Measurements from ENCODE around the gene TBC1D16. TPM values are rescaled to one million over a fixed set of nuclear protein-coding genes. Genes with fewer than 3 reads are reported as not detected.

TBC1D16 gene
- total and polyA plus RNA-seq, 10 of the 15 experiments (the other 5 are each of a cell fraction or from before 2014, with no cell fraction given), result 0.01 to 0.13 (median 0.06) TPM; not detected in 3

GRCh38 chr17:79911430-79912399, 124.0 kb downstream of the TBC1D16 start:
- no peaks in the 10 kb centered on the region for H3K36me3 ChIP-seq (ENCODE audit: control insufficient read depth in 2 of 2, insufficient read depth in 2 of 2, low read length in 1 of 2)
- ChIA-PET CTCF (interaction anchor here (0.6 kb wide), 1 partner anchor 520 kb away, joined by 3 read pairs; no protein-coding TSS in a partner anchor), POLR2A (no interaction called here), SMC1A (ENCODE audit: uncharacterized antibody, unreplicated experiment) (interaction anchor here (0.6 kb wide), 1 partner anchor 165 kb away, joined by 3 read pairs; no protein-coding TSS in a partner anchor), RAD21 (ENCODE audit: unreplicated experiment) (no interaction called here)
- no peaks in the 10 kb centered on the region for H4K20me1 ChIP-seq (ENCODE audit: control insufficient read depth, insufficient read depth)
- FAIRE-seq (no peak), DNase-seq (ENCODE audit: low read depth, low spot score) (no peak), ATAC-seq (no peak)
- BruUV-seq (replicated peaks), result no TSS peak
- H2AFZ ChIP-seq (ENCODE audit: control insufficient read depth, low read depth, low read length), result no peak overlapping the region
- H3K4me2 ChIP-seq (ENCODE audit: control insufficient read depth, insufficient read depth), result no peak overlapping the region
- intact Hi-C loops (cut with micrococcal nuclease; ENCODE audit: unreplicated experiment) (no loop called here), in situ Hi-C loops (cut with MboI) (no loop called here)
- no peak overlapping the region for H3K4me3 ChIP-seq
- H3K79me2 ChIP-seq (ENCODE audit: control insufficient read depth, insufficient read depth, low read length), result no peaks in the 10 kb centered on the region
- peaks cover 0 to 1% of the 10 kb centered on the region in 2 experiments; a peak in 2 of 4 replicates for H3K27me3 ChIP-seq (replicated peaks in 1 of 2; ENCODE audit: control insufficient read depth in 2 of 2, insufficient read depth in 2 of 2, low read length in 1 of 2)
- 38% methylated on average over 20 of the region's 20 CpGs for WGBS (ENCODE audit: insufficient coverage, insufficient replicate concordance, low lambda C conversion rate, missing lambda C conversion rate)
- H3K4me1 ChIP-seq (ENCODE audit: control insufficient read depth, insufficient read depth, low read length), result no peaks in the 10 kb centered on the region
- H3K9ac ChIP-seq (ENCODE audit: control insufficient read depth, insufficient read depth, low read length), result no peak overlapping the region
- no peaks in the 10 kb centered on the region for H3K9me3 ChIP-seq (replicated peaks; ENCODE audit: control insufficient read depth, insufficient read depth, low read length)
- TF ChIP-seq SUZ12 (IDR thresholded peaks at IDR 0.05; ENCODE audit: unreplicated experiment), result no peak
- no peak overlapping the region for H3K27ac ChIP-seq (ENCODE audit: control insufficient read depth, insufficient read depth)

GRCh38 chr17:79910985-79911361, 124.7 kb downstream of the TBC1D16 start:
- BruUV-seq (replicated peaks), result no TSS peak
- no peak overlapping the region for H3K4me3 ChIP-seq
- no peaks in the 10 kb centered on the region for H3K36me3 ChIP-seq (ENCODE audit: control insufficient read depth in 2 of 2, insufficient read depth in 2 of 2, low read length in 1 of 2)
- intact Hi-C loops (cut with micrococcal nuclease; ENCODE audit: unreplicated experiment) (no loop called here), in situ Hi-C loops (cut with MboI) (no loop called here)
- no peaks in the 10 kb centered on the region for H3K79me2 ChIP-seq (ENCODE audit: control insufficient read depth, insufficient read depth, low read length)
- H4K20me1 ChIP-seq (ENCODE audit: control insufficient read depth, insufficient read depth), result no peaks in the 10 kb centered on the region
- POLR2A ChIA-PET, result no interaction called here
- CTCF ChIA-PET, result no interaction called here
- H3K27me3 ChIP-seq (replicated peaks in 1 of 2; ENCODE audit: control insufficient read depth in 2 of 2, insufficient read depth in 2 of 2, low read length in 1 of 2), result peaks cover 1 to 4% of the 10 kb centered on the region in 2 experiments; a peak in 2 of 4 replicates
- RAD21 ChIA-PET (ENCODE audit: unreplicated experiment), result no interaction called here
- no peak overlapping the region for H3K4me2 ChIP-seq (ENCODE audit: control insufficient read depth, insufficient read depth)
- SMC1A ChIA-PET (ENCODE audit: uncharacterized antibody, unreplicated experiment), result no interaction called here
- TF ChIP-seq CREM (IDR thresholded peaks at IDR 0.05; ENCODE audit: low read depth) (no peak), PKNOX1 (IDR thresholded peaks at IDR 0.05) (no peak), BHLHE40 (IDR thresholded peaks at IDR 0.05; ENCODE audit: borderline replicate concordance in 1 of 2, low read depth in 2 of 2, low read length in 1 of 2) (no peak)
- TF ChIP-seq, protein P1, sequence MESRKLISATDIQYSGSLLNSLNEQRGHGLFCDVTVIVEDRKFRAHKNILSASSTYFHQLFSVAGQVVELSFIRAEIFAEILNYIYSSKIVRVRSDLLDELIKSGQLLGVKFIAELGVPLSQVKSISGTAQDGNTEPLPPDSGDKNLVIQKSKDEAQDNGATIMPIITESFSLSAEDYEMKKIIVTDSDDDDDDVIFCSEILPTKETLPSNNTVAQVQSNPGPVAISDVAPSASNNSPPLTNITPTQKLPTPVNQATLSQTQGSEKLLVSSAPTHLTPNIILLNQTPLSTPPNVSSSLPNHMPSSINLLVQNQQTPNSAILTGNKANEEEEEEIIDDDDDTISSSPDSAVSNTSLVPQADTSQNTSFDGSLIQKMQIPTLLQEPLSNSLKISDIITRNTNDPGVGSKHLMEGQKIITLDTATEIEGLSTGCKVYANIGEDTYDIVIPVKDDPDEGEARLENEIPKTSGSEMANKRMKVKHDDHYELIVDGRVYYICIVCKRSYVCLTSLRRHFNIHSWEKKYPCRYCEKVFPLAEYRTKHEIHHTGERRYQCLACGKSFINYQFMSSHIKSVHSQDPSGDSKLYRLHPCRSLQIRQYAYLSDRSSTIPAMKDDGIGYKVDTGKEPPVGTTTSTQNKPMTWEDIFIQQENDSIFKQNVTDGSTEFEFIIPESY (IDR thresholded peaks at IDR 0.05), result no peak
- FAIRE-seq (no peak), ATAC-seq (no peak), DNase-seq (ENCODE audit: low read depth, low spot score) (no peak)
- no peaks in the 10 kb centered on the region for H3K4me1 ChIP-seq (ENCODE audit: control insufficient read depth, insufficient read depth, low read length)
- no peak overlapping the region for H3K9ac ChIP-seq (ENCODE audit: control insufficient read depth, insufficient read depth, low read length)
- WGBS (ENCODE audit: insufficient coverage, insufficient replicate concordance, low lambda C conversion rate, missing lambda C conversion rate), result 30% methylated on average over 12 of the region's 14 CpGs
- no peak overlapping the region for H3K27ac ChIP-seq (ENCODE audit: control insufficient read depth, insufficient read depth)
- H3K9me3 ChIP-seq (replicated peaks; ENCODE audit: control insufficient read depth, insufficient read depth, low read length), result no peaks in the 10 kb centered on the region
- H2AFZ ChIP-seq (ENCODE audit: control insufficient read depth, low read depth, low read length), result no peak overlapping the region

All from GM12878 (cell line).